GM12878 (cell line): ENCODE results near the gene LMBRD1.

Source experiments
- CBFB ChIP-seq: IDR thresholded peaks from 2 replicates; pipeline ENCODE4 v1.6.1; 2016; ENCODE audit warnings: antibody characterized with exemption, low read depth
- EP300 ChIP-seq, 2 experiments: fragments of 150-350 bp in 1 of 2; IDR thresholded peaks; 2 replicates each; pipeline ENCODE4 v1.6.1; 2011 to 2012; ENCODE audit warnings: low read depth in 2 of 2, low read length in 2 of 2, borderline replicate concordance in 1 of 2, improper control_type of control experiment in 1 of 2, inconsistent platforms in 1 of 2; ENCODE audit not compliant: control insufficient read depth in 1 of 2
- EZH2 ChIP-seq: IDR thresholded peaks from 2 replicates; pipeline ENCODE4 v1.6.1; 2012; ENCODE audit warnings: low read depth, mild to moderate bottlenecking, control low read depth, inconsistent platforms, low read length, borderline replicate concordance; ENCODE audit not compliant: control insufficient read depth
- JUND ChIP-seq: IDR thresholded peaks from 2 replicates; pipeline ENCODE4 v1.6.1; 2012; ENCODE audit warnings: low read depth, mild to moderate bottlenecking, low read length, improper control_type of control experiment, moderate library complexity
- MTA2 ChIP-seq: fragments of 450-650 bp; IDR thresholded peaks from 2 replicates; pipeline ENCODE4 v1.6.1; 2016; ENCODE audit warnings: low read depth, mild to moderate bottlenecking, moderate library complexity
- RAD21 ChIP-seq: IDR thresholded peaks from 2 replicates; pipeline ENCODE4 v1.6.1; 2011; ENCODE audit warnings: mild to moderate bottlenecking, low read depth, low read length, moderate library complexity; ENCODE audit not compliant: insufficient read depth
- SMC3 ChIP-seq: IDR thresholded peaks from 2 replicates; pipeline ENCODE4 v1.6.1; 2011; ENCODE audit warnings: low read length, improper control_type of control experiment, borderline replicate concordance
- TAF1 ChIP-seq: IDR thresholded peaks from 2 replicates; pipeline ENCODE4 v1.6.1; 2011; ENCODE audit warnings: mild to moderate bottlenecking, low read depth, low read length, borderline replicate concordance
- TCF12 ChIP-seq: IDR thresholded peaks from 2 replicates; pipeline ENCODE4 v1.6.1; 2011; ENCODE audit warnings: low read depth, mild to moderate bottlenecking, low read length
- TF ChIP-seq, protein P1 (sequence below), 3 experiments: IDR thresholded peaks in 2 of 3; conservative IDR thresholded peaks in 1 of 3; 2 replicates each; pipeline ENCODE4 v1.5.1; 2011; ENCODE audit warnings: low read depth in 3 of 3, low read length in 3 of 3, mild to moderate bottlenecking in 3 of 3, control low read depth in 2 of 3, moderate library complexity in 2 of 3, inconsistent platforms in 1 of 3, mixed read lengths in 1 of 3; ENCODE audit not compliant: control insufficient read depth in 2 of 3, insufficient read depth in 1 of 3; ENCODE audit errors: extremely low read depth in 1 of 3
- TF ChIP-seq, protein P2 (sequence below): IDR thresholded peaks from 2 replicates; pipeline ENCODE4 v1.6.1; 2012; ENCODE audit warnings: mild to moderate bottlenecking, low read depth, low read length

GRCh38 chr6:69624944-69625343 lies 171.9 kb downstream of the LMBRD1 start:
- no peak for TF ChIP-seq RAD21
- TF ChIP-seq JUND: no peak
- no peak for TF ChIP-seq TCF12
- TF ChIP-seq EZH2: no peak
- TF ChIP-seq MTA2: no peak
- TF ChIP-seq TAF1: no peak
- TF ChIP-seq, protein P1, sequence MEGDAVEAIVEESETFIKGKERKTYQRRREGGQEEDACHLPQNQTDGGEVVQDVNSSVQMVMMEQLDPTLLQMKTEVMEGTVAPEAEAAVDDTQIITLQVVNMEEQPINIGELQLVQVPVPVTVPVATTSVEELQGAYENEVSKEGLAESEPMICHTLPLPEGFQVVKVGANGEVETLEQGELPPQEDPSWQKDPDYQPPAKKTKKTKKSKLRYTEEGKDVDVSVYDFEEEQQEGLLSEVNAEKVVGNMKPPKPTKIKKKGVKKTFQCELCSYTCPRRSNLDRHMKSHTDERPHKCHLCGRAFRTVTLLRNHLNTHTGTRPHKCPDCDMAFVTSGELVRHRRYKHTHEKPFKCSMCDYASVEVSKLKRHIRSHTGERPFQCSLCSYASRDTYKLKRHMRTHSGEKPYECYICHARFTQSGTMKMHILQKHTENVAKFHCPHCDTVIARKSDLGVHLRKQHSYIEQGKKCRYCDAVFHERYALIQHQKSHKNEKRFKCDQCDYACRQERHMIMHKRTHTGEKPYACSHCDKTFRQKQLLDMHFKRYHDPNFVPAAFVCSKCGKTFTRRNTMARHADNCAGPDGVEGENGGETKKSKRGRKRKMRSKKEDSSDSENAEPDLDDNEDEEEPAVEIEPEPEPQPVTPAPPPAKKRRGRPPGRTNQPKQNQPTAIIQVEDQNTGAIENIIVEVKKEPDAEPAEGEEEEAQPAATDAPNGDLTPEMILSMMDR (IDR thresholded peaks at IDR 0.05 in 2 of 3, conservative IDR thresholded peaks at IDR 0.05 in 1 of 3; ENCODE audit: control insufficient read depth in 2 of 3, extremely low read depth in 1 of 3, insufficient read depth in 1 of 3, low read depth in 3 of 3, low read length in 3 of 3): no peak
- TF ChIP-seq SMC3: no peak
- TF ChIP-seq, protein P2, sequence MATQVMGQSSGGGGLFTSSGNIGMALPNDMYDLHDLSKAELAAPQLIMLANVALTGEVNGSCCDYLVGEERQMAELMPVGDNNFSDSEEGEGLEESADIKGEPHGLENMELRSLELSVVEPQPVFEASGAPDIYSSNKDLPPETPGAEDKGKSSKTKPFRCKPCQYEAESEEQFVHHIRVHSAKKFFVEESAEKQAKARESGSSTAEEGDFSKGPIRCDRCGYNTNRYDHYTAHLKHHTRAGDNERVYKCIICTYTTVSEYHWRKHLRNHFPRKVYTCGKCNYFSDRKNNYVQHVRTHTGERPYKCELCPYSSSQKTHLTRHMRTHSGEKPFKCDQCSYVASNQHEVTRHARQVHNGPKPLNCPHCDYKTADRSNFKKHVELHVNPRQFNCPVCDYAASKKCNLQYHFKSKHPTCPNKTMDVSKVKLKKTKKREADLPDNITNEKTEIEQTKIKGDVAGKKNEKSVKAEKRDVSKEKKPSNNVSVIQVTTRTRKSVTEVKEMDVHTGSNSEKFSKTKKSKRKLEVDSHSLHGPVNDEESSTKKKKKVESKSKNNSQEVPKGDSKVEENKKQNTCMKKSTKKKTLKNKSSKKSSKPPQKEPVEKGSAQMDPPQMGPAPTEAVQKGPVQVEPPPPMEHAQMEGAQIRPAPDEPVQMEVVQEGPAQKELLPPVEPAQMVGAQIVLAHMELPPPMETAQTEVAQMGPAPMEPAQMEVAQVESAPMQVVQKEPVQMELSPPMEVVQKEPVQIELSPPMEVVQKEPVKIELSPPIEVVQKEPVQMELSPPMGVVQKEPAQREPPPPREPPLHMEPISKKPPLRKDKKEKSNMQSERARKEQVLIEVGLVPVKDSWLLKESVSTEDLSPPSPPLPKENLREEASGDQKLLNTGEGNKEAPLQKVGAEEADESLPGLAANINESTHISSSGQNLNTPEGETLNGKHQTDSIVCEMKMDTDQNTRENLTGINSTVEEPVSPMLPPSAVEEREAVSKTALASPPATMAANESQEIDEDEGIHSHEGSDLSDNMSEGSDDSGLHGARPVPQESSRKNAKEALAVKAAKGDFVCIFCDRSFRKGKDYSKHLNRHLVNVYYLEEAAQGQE: no peak
- TF ChIP-seq CBFB: no peak
- TF ChIP-seq EP300 (IDR thresholded peaks at IDR 0.05; ENCODE audit: borderline replicate concordance in 1 of 2, control insufficient read depth in 1 of 2, low read depth in 2 of 2, low read length in 2 of 2): no peak
